Measurements from ENCODE around the gene CHIT1. TPM values are rescaled to one million over a fixed set of nuclear protein-coding genes. Genes with fewer than 3 reads are reported as not detected.

Gene CHIT1
- total and polyA plus RNA-seq, 2 of the 13 experiments (the other 11 are each of a cell fraction or from before 2014, with no cell fraction given): not detected

DNA sequence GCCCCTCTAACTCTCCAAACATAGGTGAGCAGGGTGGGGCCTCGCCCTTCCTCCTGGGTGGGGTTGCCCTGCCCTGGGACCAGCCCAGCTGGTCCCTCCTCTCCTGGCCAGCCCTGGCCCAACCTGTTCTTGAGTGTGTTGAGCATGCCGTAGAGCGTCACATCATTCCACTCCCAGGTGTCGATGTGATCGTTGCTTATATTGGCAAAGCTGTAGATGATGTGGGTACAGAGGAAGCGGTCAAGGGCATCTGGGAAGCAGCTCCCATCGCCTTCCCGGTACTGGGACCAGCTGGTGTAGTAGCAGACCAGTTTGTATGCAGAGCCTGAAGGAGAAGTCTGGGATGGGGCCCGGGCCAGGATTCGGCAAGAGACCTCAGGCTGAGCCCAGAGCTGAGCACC lies 44.4 kb downstream of the CHIT1 start (continued):
- TF ChIP-seq, protein P1, sequence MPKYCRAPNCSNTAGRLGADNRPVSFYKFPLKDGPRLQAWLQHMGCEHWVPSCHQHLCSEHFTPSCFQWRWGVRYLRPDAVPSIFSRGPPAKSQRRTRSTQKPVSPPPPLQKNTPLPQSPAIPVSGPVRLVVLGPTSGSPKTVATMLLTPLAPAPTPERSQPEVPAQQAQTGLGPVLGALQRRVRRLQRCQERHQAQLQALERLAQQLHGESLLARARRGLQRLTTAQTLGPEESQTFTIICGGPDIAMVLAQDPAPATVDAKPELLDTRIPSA (CRISPR knock-in tag; IDR thresholded peaks at IDR 0.05; ENCODE audit: borderline replicate concordance): no peak

DNA sequence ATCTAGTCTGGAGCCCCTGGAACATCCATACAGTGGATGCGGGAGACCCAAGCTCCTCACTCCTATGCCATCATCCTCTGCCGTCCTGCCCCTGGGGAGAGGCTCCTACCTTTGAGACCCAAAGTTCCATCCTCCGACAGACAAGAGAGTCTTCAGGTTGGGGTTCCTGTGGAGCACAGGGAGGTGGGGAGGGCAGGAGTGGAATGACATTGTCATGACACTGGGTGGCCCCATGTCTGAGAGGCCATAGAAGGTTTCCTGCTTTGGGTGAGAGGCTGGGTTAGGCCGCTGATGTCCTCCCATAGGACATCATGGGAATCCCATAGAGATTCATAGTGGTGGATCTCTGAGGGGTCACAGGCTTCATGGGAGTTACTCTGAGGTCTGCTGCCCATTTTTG lies 45.0 kb downstream of the CHIT1 start:
- ChIA-PET CTCF (ENCODE audit: low intra/inter-chr PET ratio, low total read pairs) (no interaction called here), POLR2A (no interaction called here)
- intact Hi-C loops (cut with micrococcal nuclease; ENCODE audit: unreplicated experiment): no loop called here
- no peaks in the 10 kb centered on the region for H3K9me3 ChIP-seq (ENCODE audit: low read length)
- in situ Hi-C loops (cut with HindIII; ENCODE audit: extremely low pct_ligation_motif_present, low pct_unique_long_range_greater_than_20kb): no loop called here
- no TSS peak for BruUV-seq (replicated peaks)
- 74% methylated on average over 4 of the region's 4 CpGs for WGBS (ENCODE audit: low lambda C conversion rate)
- H3K36me3 ChIP-seq (replicated peaks in 1 of 2; ENCODE audit: control insufficient read depth in 1 of 2, insufficient read depth in 2 of 2, low read length in 2 of 2): no peaks in the 10 kb centered on the region
- H3K4me2 ChIP-seq (ENCODE audit: low read depth, low read length): no peak overlapping the region
- H3K27me3 ChIP-seq (ENCODE audit: control insufficient read depth in 1 of 2, insufficient read depth in 2 of 2, low read length in 2 of 2): peaks cover 0 to 18% of the 10 kb centered on the region in 2 experiments; a peak in 3 of 5 replicates
- H3K4me1 ChIP-seq (ENCODE audit: insufficient read depth, low read length): no peaks in the 10 kb centered on the region; the same call in 1 of the 2 replicates
- FAIRE-seq (no peak), DNase-seq (ENCODE audit: low spot score) (no peak), ATAC-seq (no peak)
- no peaks in the 10 kb centered on the region for H3K79me2 ChIP-seq (ENCODE audit: insufficient read depth, low read length)
- H2AFZ ChIP-seq (ENCODE audit: low read length): no peak overlapping the region
- H3K4me3 ChIP-seq (replicated peaks in 1 of 3; ENCODE audit: insufficient read depth in 1 of 3, low read depth in 2 of 3, low read length in 3 of 3): no peak overlapping the region
- H3K9ac ChIP-seq (ENCODE audit: insufficient read depth, low read depth, low read length): no peak overlapping the region
- no peak overlapping the region for H3K27ac ChIP-seq (ENCODE audit: extremely low read length, insufficient read depth, low read length)
- H4K20me1 ChIP-seq (ENCODE audit: insufficient read depth, low read length): no peaks in the 10 kb centered on the region
- TF ChIP-seq, protein P2, sequence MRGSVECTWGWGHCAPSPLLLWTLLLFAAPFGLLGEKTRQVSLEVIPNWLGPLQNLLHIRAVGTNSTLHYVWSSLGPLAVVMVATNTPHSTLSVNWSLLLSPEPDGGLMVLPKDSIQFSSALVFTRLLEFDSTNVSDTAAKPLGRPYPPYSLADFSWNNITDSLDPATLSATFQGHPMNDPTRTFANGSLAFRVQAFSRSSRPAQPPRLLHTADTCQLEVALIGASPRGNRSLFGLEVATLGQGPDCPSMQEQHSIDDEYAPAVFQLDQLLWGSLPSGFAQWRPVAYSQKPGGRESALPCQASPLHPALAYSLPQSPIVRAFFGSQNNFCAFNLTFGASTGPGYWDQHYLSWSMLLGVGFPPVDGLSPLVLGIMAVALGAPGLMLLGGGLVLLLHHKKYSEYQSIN (CRISPR knock-in tag; IDR thresholded peaks at IDR 0.05; ENCODE audit: borderline replicate concordance): no peak
- TF ChIP-seq STAG1 (CRISPR knock-in tag; IDR thresholded peaks at IDR 0.05): no peak
- TF ChIP-seq, protein P3, sequence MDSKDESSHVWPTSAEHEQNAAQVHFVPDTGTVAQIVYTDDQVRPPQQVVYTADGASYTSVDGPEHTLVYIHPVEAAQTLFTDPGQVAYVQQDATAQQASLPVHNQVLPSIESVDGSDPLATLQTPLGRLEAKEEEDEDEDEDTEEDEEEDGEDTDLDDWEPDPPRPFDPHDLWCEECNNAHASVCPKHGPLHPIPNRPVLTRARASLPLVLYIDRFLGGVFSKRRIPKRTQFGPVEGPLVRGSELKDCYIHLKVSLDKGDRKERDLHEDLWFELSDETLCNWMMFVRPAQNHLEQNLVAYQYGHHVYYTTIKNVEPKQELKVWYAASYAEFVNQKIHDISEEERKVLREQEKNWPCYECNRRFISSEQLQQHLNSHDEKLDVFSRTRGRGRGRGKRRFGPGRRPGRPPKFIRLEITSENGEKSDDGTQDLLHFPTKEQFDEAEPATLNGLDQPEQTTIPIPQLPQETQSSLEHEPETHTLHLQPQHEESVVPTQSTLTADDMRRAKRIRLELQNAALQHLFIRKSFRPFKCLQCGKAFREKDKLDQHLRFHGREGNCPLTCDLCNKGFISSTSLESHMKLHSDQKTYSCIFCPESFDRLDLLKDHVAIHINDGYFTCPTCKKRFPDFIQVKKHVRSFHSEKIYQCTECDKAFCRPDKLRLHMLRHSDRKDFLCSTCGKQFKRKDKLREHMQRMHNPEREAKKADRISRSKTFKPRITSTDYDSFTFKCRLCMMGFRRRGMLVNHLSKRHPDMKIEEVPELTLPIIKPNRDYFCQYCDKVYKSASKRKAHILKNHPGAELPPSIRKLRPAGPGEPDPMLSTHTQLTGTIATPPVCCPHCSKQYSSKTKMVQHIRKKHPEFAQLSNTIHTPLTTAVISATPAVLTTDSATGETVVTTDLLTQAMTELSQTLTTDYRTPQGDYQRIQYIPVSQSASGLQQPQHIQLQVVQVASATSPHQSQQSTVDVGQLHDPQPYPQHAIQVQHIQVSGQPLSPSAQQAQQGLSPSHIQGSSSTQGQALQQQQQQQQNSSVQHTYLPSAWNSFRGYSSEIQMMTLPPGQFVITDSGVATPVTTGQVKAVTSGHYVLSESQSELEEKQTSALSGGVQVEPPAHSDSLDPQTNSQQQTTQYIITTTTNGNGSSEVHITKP (CRISPR knock-in tag; IDR thresholded peaks at IDR 0.05; ENCODE audit: low read depth): no peak
- no peak for TF ChIP-seq HDAC6 (IDR thresholded peaks at IDR 0.05; ENCODE audit: low read depth, low read length)
- no peak for TF ChIP-seq ARID5B (CRISPR knock-in tag; IDR thresholded peaks at IDR 0.05)
- TF ChIP-seq ISL2 (CRISPR knock-in tag; IDR thresholded peaks at IDR 0.05): no peak
- no peak for TF ChIP-seq MTF1 (CRISPR knock-in tag; IDR thresholded peaks at IDR 0.05)
- no peak for TF ChIP-seq SP4 (CRISPR knock-in tag; IDR thresholded peaks at IDR 0.05)
- no peak for TF ChIP-seq ARNTL (CRISPR knock-in tag; IDR thresholded peaks at IDR 0.05)
- TF ChIP-seq, protein P4, sequence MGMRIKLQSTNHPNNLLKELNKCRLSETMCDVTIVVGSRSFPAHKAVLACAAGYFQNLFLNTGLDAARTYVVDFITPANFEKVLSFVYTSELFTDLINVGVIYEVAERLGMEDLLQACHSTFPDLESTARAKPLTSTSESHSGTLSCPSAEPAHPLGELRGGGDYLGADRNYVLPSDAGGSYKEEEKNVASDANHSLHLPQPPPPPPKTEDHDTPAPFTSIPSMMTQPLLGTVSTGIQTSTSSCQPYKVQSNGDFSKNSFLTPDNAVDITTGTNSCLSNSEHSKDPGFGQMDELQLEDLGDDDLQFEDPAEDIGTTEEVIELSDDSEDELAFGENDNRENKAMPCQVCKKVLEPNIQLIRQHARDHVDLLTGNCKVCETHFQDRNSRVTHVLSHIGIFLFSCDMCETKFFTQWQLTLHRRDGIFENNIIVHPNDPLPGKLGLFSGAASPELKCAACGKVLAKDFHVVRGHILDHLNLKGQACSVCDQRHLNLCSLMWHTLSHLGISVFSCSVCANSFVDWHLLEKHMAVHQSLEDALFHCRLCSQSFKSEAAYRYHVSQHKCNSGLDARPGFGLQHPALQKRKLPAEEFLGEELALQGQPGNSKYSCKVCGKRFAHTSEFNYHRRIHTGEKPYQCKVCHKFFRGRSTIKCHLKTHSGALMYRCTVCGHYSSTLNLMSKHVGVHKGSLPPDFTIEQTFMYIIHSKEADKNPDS (CRISPR knock-in tag; IDR thresholded peaks at IDR 0.05): no peak

Measured in HepG2 (cell line).